ENCODE results near the gene DTWD2.
A peak's percentile ranks its signal among the peaks of the same experiment; 100 is the strongest.

DNA sequence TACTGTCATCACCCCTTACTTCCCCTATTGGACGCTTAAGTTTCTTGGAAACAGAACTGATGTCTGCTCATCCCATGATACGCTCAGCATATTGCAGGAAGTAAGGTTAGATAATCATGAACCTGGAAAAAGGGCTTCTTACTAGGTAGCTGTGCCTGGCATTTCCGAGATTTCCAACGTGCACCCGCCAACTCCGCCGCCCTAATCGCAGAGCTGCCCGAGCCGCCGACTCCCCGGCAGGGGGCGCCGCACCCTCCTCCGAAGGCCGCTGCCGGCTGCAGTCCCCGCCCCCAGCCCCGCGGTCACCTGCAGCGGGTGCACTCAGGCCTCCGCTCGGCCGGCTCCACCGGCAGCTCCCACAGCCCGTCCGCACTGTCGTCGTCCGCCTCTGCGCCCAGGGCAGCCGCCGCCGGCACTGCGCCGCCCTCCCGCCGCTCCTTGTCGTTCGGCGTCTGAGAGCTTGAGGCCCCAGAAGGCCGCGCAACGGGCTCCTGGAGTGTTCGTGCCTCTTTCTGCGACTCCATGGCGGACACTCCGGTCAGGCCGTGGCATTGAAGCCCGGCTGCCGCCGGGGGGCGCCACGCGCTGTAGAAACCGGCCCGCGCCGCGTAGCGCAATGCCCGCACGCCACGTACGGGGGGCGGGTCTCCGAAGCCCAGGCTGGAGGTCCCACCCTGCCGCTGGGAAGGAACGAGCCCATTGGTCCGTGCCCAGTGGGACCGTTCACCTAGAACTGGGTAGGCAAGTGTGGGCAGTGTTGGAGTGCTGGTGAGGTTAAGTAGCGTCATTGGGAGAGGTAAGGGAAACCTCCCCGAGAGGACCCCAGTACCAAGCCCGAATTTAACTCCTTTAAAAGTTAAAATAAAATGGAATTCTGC lies at the start of gene DTWD2:
- TF ChIP-seq, protein P1, sequence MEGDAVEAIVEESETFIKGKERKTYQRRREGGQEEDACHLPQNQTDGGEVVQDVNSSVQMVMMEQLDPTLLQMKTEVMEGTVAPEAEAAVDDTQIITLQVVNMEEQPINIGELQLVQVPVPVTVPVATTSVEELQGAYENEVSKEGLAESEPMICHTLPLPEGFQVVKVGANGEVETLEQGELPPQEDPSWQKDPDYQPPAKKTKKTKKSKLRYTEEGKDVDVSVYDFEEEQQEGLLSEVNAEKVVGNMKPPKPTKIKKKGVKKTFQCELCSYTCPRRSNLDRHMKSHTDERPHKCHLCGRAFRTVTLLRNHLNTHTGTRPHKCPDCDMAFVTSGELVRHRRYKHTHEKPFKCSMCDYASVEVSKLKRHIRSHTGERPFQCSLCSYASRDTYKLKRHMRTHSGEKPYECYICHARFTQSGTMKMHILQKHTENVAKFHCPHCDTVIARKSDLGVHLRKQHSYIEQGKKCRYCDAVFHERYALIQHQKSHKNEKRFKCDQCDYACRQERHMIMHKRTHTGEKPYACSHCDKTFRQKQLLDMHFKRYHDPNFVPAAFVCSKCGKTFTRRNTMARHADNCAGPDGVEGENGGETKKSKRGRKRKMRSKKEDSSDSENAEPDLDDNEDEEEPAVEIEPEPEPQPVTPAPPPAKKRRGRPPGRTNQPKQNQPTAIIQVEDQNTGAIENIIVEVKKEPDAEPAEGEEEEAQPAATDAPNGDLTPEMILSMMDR (IDR thresholded peaks at IDR 0.05), result peak; percentile 98
- TF ChIP-seq, protein P2, sequence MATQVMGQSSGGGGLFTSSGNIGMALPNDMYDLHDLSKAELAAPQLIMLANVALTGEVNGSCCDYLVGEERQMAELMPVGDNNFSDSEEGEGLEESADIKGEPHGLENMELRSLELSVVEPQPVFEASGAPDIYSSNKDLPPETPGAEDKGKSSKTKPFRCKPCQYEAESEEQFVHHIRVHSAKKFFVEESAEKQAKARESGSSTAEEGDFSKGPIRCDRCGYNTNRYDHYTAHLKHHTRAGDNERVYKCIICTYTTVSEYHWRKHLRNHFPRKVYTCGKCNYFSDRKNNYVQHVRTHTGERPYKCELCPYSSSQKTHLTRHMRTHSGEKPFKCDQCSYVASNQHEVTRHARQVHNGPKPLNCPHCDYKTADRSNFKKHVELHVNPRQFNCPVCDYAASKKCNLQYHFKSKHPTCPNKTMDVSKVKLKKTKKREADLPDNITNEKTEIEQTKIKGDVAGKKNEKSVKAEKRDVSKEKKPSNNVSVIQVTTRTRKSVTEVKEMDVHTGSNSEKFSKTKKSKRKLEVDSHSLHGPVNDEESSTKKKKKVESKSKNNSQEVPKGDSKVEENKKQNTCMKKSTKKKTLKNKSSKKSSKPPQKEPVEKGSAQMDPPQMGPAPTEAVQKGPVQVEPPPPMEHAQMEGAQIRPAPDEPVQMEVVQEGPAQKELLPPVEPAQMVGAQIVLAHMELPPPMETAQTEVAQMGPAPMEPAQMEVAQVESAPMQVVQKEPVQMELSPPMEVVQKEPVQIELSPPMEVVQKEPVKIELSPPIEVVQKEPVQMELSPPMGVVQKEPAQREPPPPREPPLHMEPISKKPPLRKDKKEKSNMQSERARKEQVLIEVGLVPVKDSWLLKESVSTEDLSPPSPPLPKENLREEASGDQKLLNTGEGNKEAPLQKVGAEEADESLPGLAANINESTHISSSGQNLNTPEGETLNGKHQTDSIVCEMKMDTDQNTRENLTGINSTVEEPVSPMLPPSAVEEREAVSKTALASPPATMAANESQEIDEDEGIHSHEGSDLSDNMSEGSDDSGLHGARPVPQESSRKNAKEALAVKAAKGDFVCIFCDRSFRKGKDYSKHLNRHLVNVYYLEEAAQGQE (IDR thresholded peaks at IDR 0.05; ENCODE audit: insufficient read depth in 1 of 2, low read depth in 2 of 2, low read length in 1 of 2), result 0 out of 4 replicates have a peak, but pooled peaks of 1 of the 2 experiments have one; percentile 9
- peak; percentile 63; the same call in 1 of the 2 replicates for TF ChIP-seq SIN3A (IDR thresholded peaks at IDR 0.05; ENCODE audit: borderline replicate concordance, insufficient read depth, low read depth, low read length)
